ENCODE measurements around the gene DIRAS3.
"Not testable (repeated sequence)": the region's sequence is repeated elsewhere in the genome, so short reads cannot be mapped to it uniquely, and the experiment has no call there.

DIRAS3 gene

DNA sequence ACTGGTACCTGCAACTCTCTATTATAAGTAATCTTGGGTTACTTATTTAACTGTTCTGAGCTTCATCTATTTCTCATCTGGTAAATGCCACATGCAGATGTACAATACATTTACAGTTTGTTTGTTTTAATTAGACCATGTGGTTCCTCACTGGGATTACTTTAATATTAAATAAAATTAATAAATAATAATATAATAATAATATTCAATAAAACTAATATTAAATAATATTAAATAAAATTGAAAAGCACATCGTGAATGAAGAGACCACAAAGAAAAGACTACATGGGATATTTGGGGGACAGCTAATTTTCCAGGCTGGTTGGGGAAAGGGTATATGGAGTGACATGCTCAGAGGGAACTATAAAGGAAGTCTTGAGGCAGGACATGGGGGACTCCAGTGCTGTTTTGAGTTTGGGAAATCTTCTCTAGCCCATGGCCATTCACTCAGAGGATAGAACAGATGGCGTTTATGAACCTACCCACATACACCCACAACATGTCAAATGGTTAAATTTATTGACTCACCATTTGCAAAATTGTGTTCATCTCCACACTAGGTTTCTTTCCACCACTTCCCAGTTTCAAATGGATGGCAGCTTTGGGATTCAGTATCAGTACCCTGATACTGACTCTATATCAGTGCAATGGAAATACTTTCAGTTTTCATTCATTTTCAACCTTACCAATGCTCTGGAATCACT lies 25.6 kb downstream of the DIRAS3 start:
- H3K4me1 ChIP-seq (ENCODE audit: control insufficient read depth, insufficient read depth, low read length) = peaks cover 10% of the 10 kb centered on the region; the same call in 1 of the 2 replicates
- no peak overlapping the region for H3K27ac ChIP-seq (ENCODE audit: low read depth, low read length)
- H3K9me3 ChIP-seq (ENCODE audit: control insufficient read depth, insufficient read depth, low read depth, low read length) = no peaks in the 10 kb centered on the region
- H3K27me3 ChIP-seq (ENCODE audit: control insufficient read depth, insufficient read depth, low read length) = no peaks in the 10 kb centered on the region
- H3K4me3 ChIP-seq (ENCODE audit: low read depth, low read length) = no peak overlapping the region
- no peak overlapping the region for H3K9ac ChIP-seq (ENCODE audit: low read length)
- no peaks in the 10 kb centered on the region for H3K36me3 ChIP-seq (ENCODE audit: control insufficient read depth, insufficient read depth, low read length)

- H3K4me3 ChIP-seq (ENCODE audit: low read depth, low read length) = no peak overlapping the region
- no peaks in the 10 kb centered on the region for H3K4me1 ChIP-seq (ENCODE audit: control insufficient read depth, insufficient read depth, low read length)
- H3K36me3 ChIP-seq (ENCODE audit: control insufficient read depth, insufficient read depth, low read length) = no peaks in the 10 kb centered on the region
- H3K27ac ChIP-seq (ENCODE audit: low read depth, low read length) = no peak overlapping the region
- no peaks in the 10 kb centered on the region for H3K27me3 ChIP-seq (ENCODE audit: control insufficient read depth, insufficient read depth, low read length)
- H3K9ac ChIP-seq (ENCODE audit: low read length) = no peak overlapping the region
- H3K9me3 ChIP-seq (ENCODE audit: control insufficient read depth, insufficient read depth, low read depth, low read length) = no peaks in the 10 kb centered on the region
These were observed 34.0 kb downstream of the DIRAS3 start for GRCh38 chr1:68016381-68016780.

- Histone ChIP-seq H3K4me3 (ENCODE audit: low read depth, low read length) (no peak overlapping the region), H3K9ac (ENCODE audit: low read length) (no peak overlapping the region), H3K36me3 (ENCODE audit: control insufficient read depth, insufficient read depth, low read length) (no peaks in the 10 kb centered on the region), H3K9me3 (ENCODE audit: control insufficient read depth, insufficient read depth, low read depth, low read length) (no peaks in the 10 kb centered on the region), H3K4me1 (ENCODE audit: control insufficient read depth, insufficient read depth, low read length) (no peaks in the 10 kb centered on the region), H3K27ac (ENCODE audit: low read depth, low read length) (no peak overlapping the region), H3K27me3 (ENCODE audit: control insufficient read depth, insufficient read depth, low read length) (no peaks in the 10 kb centered on the region)
These were observed 34.5 kb downstream of the DIRAS3 start for GRCh38 chr1:68015971-68016370.

DNA sequence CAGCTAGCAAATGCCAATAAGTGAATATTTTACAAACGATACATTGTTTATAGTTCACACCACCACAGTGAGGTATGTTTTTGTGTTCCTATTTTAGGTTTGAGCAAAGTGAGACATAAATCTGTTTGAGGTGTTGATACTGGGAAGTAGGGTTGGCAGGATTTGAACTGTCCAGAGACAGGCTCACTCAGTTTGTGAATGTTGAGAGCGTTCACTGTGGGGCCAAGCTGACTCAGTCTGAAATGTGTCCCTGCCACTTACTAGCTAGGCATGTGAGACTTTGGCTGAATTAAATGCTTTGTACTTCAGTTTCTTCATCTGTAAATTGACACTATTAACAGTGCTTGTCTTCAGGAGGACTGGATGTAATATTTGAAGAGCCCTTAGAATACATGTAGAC lies 35.1 kb downstream of the DIRAS3 start:
- Histone ChIP-seq H3K27ac (ENCODE audit: low read depth, low read length) (no peak overlapping the region), H3K4me3 (ENCODE audit: low read depth, low read length) (no peak overlapping the region), H3K4me1 (ENCODE audit: control insufficient read depth, insufficient read depth, low read length) (no peaks in the 10 kb centered on the region), H3K9ac (ENCODE audit: low read length) (no peak overlapping the region), H3K27me3 (ENCODE audit: control insufficient read depth, insufficient read depth, low read length) (no peaks in the 10 kb centered on the region), H3K9me3 (ENCODE audit: control insufficient read depth, insufficient read depth, low read depth, low read length) (no peaks in the 10 kb centered on the region), H3K36me3 (ENCODE audit: control insufficient read depth, insufficient read depth, low read length) (no peaks in the 10 kb centered on the region)

DNA sequence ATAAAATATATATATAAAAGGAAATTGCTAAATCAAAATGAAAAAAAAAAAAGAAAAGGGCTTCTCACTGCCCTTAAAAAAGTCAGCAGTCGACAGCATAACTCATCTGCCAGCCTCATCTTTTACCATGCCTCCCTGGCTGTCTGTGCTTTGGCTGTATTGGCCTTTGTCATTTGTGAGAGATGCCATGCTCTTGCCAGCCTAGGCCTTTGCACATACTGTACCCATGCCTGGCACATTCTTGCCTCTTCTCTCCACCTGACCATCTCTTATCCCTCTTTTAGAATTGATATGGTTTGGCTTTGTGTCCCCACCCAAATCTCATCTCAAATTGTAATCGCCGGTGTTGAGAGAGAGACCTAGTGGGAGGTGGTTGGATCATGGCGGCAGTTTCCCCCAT lies 37.1 kb downstream of the DIRAS3 start:
- Histone ChIP-seq H3K4me1 (ENCODE audit: control insufficient read depth, insufficient read depth, low read length) (no peaks in the 10 kb centered on the region), H3K27ac (ENCODE audit: low read depth, low read length) (no peak overlapping the region), H3K4me3 (ENCODE audit: low read depth, low read length) (no peak overlapping the region), H3K9ac (ENCODE audit: low read length) (no peak overlapping the region), H3K36me3 (ENCODE audit: control insufficient read depth, insufficient read depth, low read length) (no peaks in the 10 kb centered on the region), H3K9me3 (ENCODE audit: control insufficient read depth, insufficient read depth, low read depth, low read length) (no peaks in the 10 kb centered on the region), H3K27me3 (ENCODE audit: control insufficient read depth, insufficient read depth, low read length) (no peaks in the 10 kb centered on the region)

- H3K36me3 ChIP-seq (ENCODE audit: control insufficient read depth, insufficient read depth, low read length) = no peaks in the 10 kb centered on the region
- H3K9me3 ChIP-seq (ENCODE audit: control insufficient read depth, insufficient read depth, low read depth, low read length) = no peaks in the 10 kb centered on the region
- no peaks in the 10 kb centered on the region for H3K27me3 ChIP-seq (ENCODE audit: control insufficient read depth, insufficient read depth, low read length)
- H3K4me3 ChIP-seq (ENCODE audit: low read depth, low read length) = no peak overlapping the region
- H3K27ac ChIP-seq (ENCODE audit: low read depth, low read length) = no peak overlapping the region
- H3K4me1 ChIP-seq (ENCODE audit: control insufficient read depth, insufficient read depth, low read length) = no peaks in the 10 kb centered on the region
- H3K9ac ChIP-seq (ENCODE audit: low read length) = no peak overlapping the region
These were observed 38.6 kb downstream of the DIRAS3 start for GRCh38 chr1:68011657-68012375.

GRCh38 chr1:68010543-68010942 lies 39.9 kb downstream of the DIRAS3 start:
- Histone ChIP-seq H3K4me3 (ENCODE audit: low read depth, low read length) (no peak overlapping the region), H3K27ac (ENCODE audit: low read depth, low read length) (no peak overlapping the region), H3K36me3 (ENCODE audit: control insufficient read depth, insufficient read depth, low read length) (no peaks in the 10 kb centered on the region), H3K9me3 (ENCODE audit: control insufficient read depth, insufficient read depth, low read depth, low read length) (no peaks in the 10 kb centered on the region), H3K9ac (ENCODE audit: low read length) (no peak overlapping the region), H3K27me3 (ENCODE audit: control insufficient read depth, insufficient read depth, low read length) (no peaks in the 10 kb centered on the region), H3K4me1 (ENCODE audit: control insufficient read depth, insufficient read depth, low read length) (no peaks in the 10 kb centered on the region)

DNA sequence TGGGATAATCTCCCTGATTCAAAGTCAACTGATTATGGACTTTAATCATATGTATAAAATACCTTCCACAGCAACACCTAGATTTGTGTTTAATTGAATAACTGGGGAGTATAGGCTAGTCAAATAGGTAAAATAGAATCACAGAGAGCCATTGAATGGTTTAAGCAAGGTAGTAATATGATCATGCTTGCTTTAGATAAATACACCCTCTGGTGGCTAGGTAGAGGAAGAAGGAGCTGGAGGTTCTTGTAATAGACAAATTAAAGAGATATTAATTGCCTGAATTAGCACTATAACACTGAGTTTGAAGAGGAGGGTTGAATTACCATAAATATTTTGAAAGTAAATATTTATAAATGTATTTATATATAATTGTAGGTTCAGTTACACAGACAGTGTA lies 40.3 kb downstream of the DIRAS3 start:
- H3K4me1 ChIP-seq (ENCODE audit: control insufficient read depth, insufficient read depth, low read length) = no peaks in the 10 kb centered on the region
- no peak overlapping the region for H3K4me3 ChIP-seq (ENCODE audit: low read depth, low read length)
- no peak overlapping the region for H3K9ac ChIP-seq (ENCODE audit: low read length)
- no peaks in the 10 kb centered on the region for H3K9me3 ChIP-seq (ENCODE audit: control insufficient read depth, insufficient read depth, low read depth, low read length)
- H3K36me3 ChIP-seq (ENCODE audit: control insufficient read depth, insufficient read depth, low read length) = no peaks in the 10 kb centered on the region
- H3K27ac ChIP-seq (ENCODE audit: low read depth, low read length) = no peak overlapping the region
- H3K27me3 ChIP-seq (ENCODE audit: control insufficient read depth, insufficient read depth, low read length) = no peaks in the 10 kb centered on the region

GRCh38 chr1:68003626-68004025 lies 46.8 kb downstream of the DIRAS3 start:
- not testable (repeated sequence) for H3K27me3 ChIP-seq (ENCODE audit: control insufficient read depth, insufficient read depth, low read length); H3K36me3 ChIP-seq (ENCODE audit: control insufficient read depth, insufficient read depth, low read length); H3K9me3 ChIP-seq (ENCODE audit: control insufficient read depth, insufficient read depth, low read depth, low read length); H3K4me1 ChIP-seq (ENCODE audit: control insufficient read depth, insufficient read depth, low read length); H3K27ac ChIP-seq (ENCODE audit: low read depth, low read length); H3K9ac ChIP-seq (ENCODE audit: low read length); H3K4me3 ChIP-seq (ENCODE audit: low read depth, low read length)

DNA sequence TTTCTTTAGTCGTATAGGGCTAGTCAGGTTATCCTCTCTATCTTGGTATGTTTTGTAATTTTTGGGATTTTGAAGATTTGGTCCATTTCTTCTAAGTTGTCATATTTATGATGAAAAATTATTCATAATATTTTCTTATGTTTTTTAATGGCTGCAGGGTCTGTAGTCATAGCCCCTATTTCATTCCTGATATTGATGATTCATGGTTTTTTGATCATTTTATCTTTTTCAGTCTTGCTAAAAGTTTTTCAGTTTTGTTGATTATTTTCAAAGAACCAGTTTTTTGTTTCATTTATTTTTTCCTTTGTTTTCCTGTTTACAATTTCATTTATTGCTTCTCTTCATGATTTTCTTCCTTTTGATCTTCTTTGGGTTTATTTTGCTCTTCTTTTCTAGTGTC lies 50.2 kb downstream of the DIRAS3 start:
- Histone ChIP-seq H3K9ac (ENCODE audit: low read length) (no peak overlapping the region), H3K4me1 (ENCODE audit: control insufficient read depth, insufficient read depth, low read length) (no peaks in the 10 kb centered on the region), H3K27ac (ENCODE audit: low read depth, low read length) (no peak overlapping the region), H3K4me3 (ENCODE audit: low read depth, low read length) (no peak overlapping the region), H3K36me3 (ENCODE audit: control insufficient read depth, insufficient read depth, low read length) (no peaks in the 10 kb centered on the region), H3K27me3 (ENCODE audit: control insufficient read depth, insufficient read depth, low read length) (no peaks in the 10 kb centered on the region), H3K9me3 (ENCODE audit: control insufficient read depth, insufficient read depth, low read depth, low read length) (peaks cover 5% of the 10 kb centered on the region; the same call in 1 of the 2 replicates)

GRCh38 chr1:67997746-67998145 lies 52.7 kb downstream of the DIRAS3 start:
- Histone ChIP-seq H3K4me1 (ENCODE audit: control insufficient read depth, insufficient read depth, low read length) (no peaks in the 10 kb centered on the region), H3K36me3 (ENCODE audit: control insufficient read depth, insufficient read depth, low read length) (no peaks in the 10 kb centered on the region), H3K9me3 (ENCODE audit: control insufficient read depth, insufficient read depth, low read depth, low read length) (peaks cover 14% of the 10 kb centered on the region; the same call in 1 of the 2 replicates), H3K27ac (ENCODE audit: low read depth, low read length) (no peak overlapping the region), H3K4me3 (ENCODE audit: low read depth, low read length) (no peak overlapping the region), H3K9ac (ENCODE audit: low read length) (no peak overlapping the region), H3K27me3 (ENCODE audit: control insufficient read depth, insufficient read depth, low read length) (no peaks in the 10 kb centered on the region)

Data from HUES6 (cell line).